Measurements from ENCODE around the gene RNF111. TPM values are rescaled to one million over a fixed set of nuclear protein-coding genes. Genes with fewer than 3 reads are reported as not detected.

The RNF111 gene
- total and polyA plus RNA-seq, 2 experiments from 2014 or later = 14.4 to 24.5 TPM

DNA sequence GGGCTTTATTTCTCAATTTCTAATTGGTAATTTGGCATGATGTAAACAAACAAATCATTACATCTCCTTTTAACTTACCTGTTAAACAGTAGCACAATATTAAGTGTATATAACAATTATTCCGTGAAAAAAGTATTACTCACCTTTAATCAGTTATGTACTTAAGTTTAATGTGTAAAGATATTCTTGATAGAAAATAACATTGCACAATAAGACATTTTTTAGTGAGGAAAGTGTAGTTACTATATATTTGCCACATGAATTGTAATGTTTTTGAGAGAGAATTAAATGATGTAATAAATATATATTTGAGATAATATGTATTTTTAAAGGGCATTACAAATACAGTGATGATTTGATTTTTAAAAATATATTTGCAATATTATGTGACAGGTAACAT is 106.6 kb downstream of the RNF111 start:
- Mint-ChIP-seq H3K4me3 (no peak overlapping the region), H3K36me3 (ENCODE audit: low read depth) (peaks cover 34% of the 10 kb centered on the region), H3K9me3 (no peaks in the 10 kb centered on the region), H3K27ac (no peak overlapping the region), H3K4me1 (no peaks in the 10 kb centered on the region), H3K27me3 (ENCODE audit: insufficient read depth, low read depth, poor library complexity) (peaks cover 2% of the 10 kb centered on the region)
- Histone ChIP-seq H4K20me1 (replicated peaks; ENCODE audit: insufficient read depth) (no peaks in the 10 kb centered on the region; the same call in 1 of the 2 replicates), H3K36me3 (ENCODE audit: insufficient read depth) (peaks cover 34% of the 10 kb centered on the region; the same call in 1 of the 2 replicates), H3K27me3 (ENCODE audit: insufficient read depth) (no peaks in the 10 kb centered on the region), H3K4me2 (no peak overlapping the region), H3K4me3 (no peak overlapping the region), H2AFZ (no peak overlapping the region), H3K79me2 (replicated peaks; ENCODE audit: insufficient read depth) (no peaks in the 10 kb centered on the region), H3K9me2 (ENCODE audit: insufficient read depth) (no peaks in the 10 kb centered on the region), H3K4me1 (ENCODE audit: insufficient read depth) (no peaks in the 10 kb centered on the region), H3K27ac (ENCODE audit: low read depth) (no peak overlapping the region), H3F3A (replicated peaks; ENCODE audit: low read depth) (no peaks in the 10 kb centered on the region)
- no peak for DNase-seq (ENCODE audit: low spot score)
- TF ChIP-seq CREB1 (CRISPR knock-in tag; IDR thresholded peaks at IDR 0.05; ENCODE audit: low read depth) (no peak), POLR2AphosphoS5 (IDR thresholded peaks at IDR 0.05; ENCODE audit: low read depth) (no peak), EZH2phosphoT487 (IDR thresholded peaks at IDR 0.05; ENCODE audit: unreplicated experiment) (no peak), JUNB (IDR thresholded peaks at IDR 0.05; ENCODE audit: unreplicated experiment) (no peak), EZH2 (IDR thresholded peaks at IDR 0.05; ENCODE audit: low read depth, unreplicated experiment) (no peak), ZNF331 (CRISPR knock-in tag; IDR thresholded peaks at IDR 0.05; ENCODE audit: low read depth) (no peak), NANOG (IDR thresholded peaks at IDR 0.05; ENCODE audit: borderline replicate concordance) (no peak), ZNF114 (CRISPR knock-in tag; IDR thresholded peaks at IDR 0.05) (no peak), STAT1 (IDR thresholded peaks at IDR 0.05; ENCODE audit: unreplicated experiment) (no peak)
- TF ChIP-seq, protein P1, sequence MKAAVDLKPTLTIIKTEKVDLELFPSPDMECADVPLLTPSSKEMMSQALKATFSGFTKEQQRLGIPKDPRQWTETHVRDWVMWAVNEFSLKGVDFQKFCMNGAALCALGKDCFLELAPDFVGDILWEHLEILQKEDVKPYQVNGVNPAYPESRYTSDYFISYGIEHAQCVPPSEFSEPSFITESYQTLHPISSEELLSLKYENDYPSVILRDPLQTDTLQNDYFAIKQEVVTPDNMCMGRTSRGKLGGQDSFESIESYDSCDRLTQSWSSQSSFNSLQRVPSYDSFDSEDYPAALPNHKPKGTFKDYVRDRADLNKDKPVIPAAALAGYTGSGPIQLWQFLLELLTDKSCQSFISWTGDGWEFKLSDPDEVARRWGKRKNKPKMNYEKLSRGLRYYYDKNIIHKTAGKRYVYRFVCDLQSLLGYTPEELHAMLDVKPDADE (IDR thresholded peaks at IDR 0.05) = no peak
- TF ChIP-seq, protein P2, sequence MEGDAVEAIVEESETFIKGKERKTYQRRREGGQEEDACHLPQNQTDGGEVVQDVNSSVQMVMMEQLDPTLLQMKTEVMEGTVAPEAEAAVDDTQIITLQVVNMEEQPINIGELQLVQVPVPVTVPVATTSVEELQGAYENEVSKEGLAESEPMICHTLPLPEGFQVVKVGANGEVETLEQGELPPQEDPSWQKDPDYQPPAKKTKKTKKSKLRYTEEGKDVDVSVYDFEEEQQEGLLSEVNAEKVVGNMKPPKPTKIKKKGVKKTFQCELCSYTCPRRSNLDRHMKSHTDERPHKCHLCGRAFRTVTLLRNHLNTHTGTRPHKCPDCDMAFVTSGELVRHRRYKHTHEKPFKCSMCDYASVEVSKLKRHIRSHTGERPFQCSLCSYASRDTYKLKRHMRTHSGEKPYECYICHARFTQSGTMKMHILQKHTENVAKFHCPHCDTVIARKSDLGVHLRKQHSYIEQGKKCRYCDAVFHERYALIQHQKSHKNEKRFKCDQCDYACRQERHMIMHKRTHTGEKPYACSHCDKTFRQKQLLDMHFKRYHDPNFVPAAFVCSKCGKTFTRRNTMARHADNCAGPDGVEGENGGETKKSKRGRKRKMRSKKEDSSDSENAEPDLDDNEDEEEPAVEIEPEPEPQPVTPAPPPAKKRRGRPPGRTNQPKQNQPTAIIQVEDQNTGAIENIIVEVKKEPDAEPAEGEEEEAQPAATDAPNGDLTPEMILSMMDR (conservative IDR thresholded peaks at IDR 0.05; ENCODE audit: low read depth in 2 of 2) = no peak
- TF ChIP-seq, protein P3, sequence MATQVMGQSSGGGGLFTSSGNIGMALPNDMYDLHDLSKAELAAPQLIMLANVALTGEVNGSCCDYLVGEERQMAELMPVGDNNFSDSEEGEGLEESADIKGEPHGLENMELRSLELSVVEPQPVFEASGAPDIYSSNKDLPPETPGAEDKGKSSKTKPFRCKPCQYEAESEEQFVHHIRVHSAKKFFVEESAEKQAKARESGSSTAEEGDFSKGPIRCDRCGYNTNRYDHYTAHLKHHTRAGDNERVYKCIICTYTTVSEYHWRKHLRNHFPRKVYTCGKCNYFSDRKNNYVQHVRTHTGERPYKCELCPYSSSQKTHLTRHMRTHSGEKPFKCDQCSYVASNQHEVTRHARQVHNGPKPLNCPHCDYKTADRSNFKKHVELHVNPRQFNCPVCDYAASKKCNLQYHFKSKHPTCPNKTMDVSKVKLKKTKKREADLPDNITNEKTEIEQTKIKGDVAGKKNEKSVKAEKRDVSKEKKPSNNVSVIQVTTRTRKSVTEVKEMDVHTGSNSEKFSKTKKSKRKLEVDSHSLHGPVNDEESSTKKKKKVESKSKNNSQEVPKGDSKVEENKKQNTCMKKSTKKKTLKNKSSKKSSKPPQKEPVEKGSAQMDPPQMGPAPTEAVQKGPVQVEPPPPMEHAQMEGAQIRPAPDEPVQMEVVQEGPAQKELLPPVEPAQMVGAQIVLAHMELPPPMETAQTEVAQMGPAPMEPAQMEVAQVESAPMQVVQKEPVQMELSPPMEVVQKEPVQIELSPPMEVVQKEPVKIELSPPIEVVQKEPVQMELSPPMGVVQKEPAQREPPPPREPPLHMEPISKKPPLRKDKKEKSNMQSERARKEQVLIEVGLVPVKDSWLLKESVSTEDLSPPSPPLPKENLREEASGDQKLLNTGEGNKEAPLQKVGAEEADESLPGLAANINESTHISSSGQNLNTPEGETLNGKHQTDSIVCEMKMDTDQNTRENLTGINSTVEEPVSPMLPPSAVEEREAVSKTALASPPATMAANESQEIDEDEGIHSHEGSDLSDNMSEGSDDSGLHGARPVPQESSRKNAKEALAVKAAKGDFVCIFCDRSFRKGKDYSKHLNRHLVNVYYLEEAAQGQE (IDR thresholded peaks at IDR 0.05; ENCODE audit: unreplicated experiment) = no peak
- TF ChIP-seq, protein P4, sequence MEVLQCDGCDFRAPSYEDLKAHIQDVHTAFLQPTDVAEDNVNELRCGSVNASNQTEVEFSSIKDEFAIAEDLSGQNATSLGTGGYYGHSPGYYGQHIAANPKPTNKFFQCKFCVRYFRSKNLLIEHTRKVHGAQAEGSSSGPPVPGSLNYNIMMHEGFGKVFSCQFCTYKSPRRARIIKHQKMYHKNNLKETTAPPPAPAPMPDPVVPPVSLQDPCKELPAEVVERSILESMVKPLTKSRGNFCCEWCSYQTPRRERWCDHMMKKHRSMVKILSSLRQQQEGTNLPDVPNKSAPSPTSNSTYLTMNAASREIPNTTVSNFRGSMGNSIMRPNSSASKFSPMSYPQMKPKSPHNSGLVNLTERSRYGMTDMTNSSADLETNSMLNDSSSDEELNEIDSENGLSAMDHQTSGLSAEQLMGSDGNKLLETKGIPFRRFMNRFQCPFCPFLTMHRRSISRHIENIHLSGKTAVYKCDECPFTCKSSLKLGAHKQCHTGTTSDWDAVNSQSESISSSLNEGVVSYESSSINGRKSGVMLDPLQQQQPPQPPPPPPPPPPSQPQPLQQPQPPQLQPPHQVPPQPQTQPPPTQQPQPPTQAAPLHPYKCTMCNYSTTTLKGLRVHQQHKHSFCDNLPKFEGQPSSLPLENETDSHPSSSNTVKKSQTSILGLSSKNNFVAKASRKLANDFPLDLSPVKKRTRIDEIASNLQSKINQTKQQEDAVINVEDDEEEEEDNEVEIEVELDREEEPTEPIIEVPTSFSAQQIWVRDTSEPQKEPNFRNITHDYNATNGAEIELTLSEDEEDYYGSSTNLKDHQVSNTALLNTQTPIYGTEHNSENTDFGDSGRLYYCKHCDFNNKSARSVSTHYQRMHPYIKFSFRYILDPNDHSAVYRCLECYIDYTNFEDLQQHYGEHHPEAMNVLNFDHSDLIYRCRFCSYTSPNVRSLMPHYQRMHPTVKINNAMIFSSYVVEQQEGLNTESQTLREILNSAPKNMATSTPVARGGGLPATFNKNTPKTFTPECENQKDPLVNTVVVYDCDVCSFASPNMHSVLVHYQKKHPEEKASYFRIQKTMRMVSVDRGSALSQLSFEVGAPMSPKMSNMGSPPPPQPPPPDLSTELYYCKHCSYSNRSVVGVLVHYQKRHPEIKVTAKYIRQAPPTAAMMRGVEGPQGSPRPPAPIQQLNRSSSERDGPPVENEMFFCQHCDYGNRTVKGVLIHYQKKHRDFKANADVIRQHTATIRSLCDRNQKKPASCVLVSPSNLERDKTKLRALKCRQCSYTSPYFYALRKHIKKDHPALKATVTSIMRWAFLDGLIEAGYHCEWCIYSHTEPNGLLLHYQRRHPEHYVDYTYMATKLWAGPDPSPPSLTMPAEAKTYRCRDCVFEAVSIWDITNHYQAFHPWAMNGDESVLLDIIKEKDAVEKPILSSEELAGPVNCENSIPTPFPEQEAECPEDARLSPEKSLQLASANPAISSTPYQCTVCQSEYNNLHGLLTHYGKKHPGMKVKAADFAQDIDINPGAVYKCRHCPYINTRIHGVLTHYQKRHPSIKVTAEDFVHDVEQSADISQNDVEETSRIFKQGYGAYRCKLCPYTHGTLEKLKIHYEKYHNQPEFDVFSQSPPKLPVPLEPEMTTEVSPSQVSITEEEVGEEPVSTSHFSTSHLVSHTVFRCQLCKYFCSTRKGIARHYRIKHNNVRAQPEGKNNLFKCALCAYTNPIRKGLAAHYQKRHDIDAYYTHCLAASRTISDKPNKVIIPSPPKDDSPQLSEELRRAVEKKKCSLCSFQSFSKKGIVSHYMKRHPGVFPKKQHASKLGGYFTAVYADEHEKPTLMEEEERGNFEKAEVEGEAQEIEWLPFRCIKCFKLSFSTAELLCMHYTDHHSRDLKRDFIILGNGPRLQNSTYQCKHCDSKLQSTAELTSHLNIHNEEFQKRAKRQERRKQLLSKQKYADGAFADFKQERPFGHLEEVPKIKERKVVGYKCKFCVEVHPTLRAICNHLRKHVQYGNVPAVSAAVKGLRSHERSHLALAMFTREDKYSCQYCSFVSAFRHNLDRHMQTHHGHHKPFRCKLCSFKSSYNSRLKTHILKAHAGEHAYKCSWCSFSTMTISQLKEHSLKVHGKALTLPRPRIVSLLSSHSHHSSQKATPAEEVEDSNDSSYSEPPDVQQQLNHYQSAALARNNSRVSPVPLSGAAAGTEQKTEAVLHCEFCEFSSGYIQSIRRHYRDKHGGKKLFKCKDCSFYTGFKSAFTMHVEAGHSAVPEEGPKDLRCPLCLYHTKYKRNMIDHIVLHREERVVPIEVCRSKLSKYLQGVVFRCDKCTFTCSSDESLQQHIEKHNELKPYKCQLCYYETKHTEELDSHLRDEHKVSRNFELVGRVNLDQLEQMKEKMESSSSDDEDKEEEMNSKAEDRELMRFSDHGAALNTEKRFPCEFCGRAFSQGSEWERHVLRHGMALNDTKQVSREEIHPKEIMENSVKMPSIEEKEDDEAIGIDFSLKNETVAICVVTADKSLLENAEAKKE (CRISPR knock-in tag; IDR thresholded peaks at IDR 0.05) = no peak
- ATAC-seq = no peak

Data from GM23338 (cell line).